Measurements from ENCODE around the gene GPR152. TPM values are rescaled to one million over a fixed set of nuclear protein-coding genes. Genes with fewer than 3 reads are reported as not detected.

GPR152 gene
- total and polyA plus RNA-seq, 2 of the 8 experiments (the other 6 are each of a cell fraction or from before 2014, with no cell fraction given), result not detected

- H3K4me3 ChIP-seq (ENCODE audit: extremely low read depth in 1 of 4, insufficient read depth in 2 of 4, low read depth in 3 of 4, low read length in 4 of 4), result no peak overlapping the region
- H3K79me2 ChIP-seq (ENCODE audit: control insufficient read depth in 1 of 2, insufficient read depth in 2 of 2, low read length in 2 of 2), result no peaks in the 10 kb centered on the region
- H3K9ac ChIP-seq (replicated peaks in 1 of 4; ENCODE audit: extremely low read depth in 1 of 4, low read depth in 3 of 4, low read length in 3 of 4), result no peak overlapping the region
- H2BK12ac ChIP-seq (ENCODE audit: low read depth, low read length), result no peak overlapping the region
- H2BK15ac ChIP-seq (ENCODE audit: low read length), result no peak overlapping the region
- no peak overlapping the region for H2AFZ ChIP-seq (ENCODE audit: low read length)
- H4K8ac ChIP-seq (ENCODE audit: extremely low read depth, insufficient read depth, low read length), result no peak overlapping the region; the same call in 1 of the 2 replicates
- DNase-seq (ENCODE audit: low read depth in 1 of 2, low spot score in 2 of 2) (no peak), FAIRE-seq (no peak)
- H2BK20ac ChIP-seq (ENCODE audit: low read length), result no peak overlapping the region
- no peak overlapping the region for H3K56ac ChIP-seq (replicated peaks; ENCODE audit: insufficient read length, low read depth, low read length)
- H3K4me2 ChIP-seq (ENCODE audit: insufficient read depth in 1 of 2, low read depth in 2 of 2, low read length in 2 of 2), result no peak overlapping the region
- no peak overlapping the region for H2BK120ac ChIP-seq (replicated peaks; ENCODE audit: low read depth, low read length)
- POLR2A ChIA-PET (ENCODE audit: partially characterized antibody), result interaction anchor here (1.0 to 2.5 kb wide), 9 partner anchors 9 to 105 kb away, joined by 3 to 9 read pairs (median 4); partner anchors contain the start of genes PITPNM1, TBC1D10C and TMEM134
- H3K23ac ChIP-seq (ENCODE audit: insufficient read length), result no peak overlapping the region
- 88% methylated on average over 24 of the region's 24 CpGs; no CpG with 5 or more reads in 1 of the 2 experiments for WGBS, 2 experiments (ENCODE audit: extremely low coverage in 1 of 2, insufficient coverage in 1 of 2, insufficient read length in 1 of 2, insufficient replicate concordance in 2 of 2, low coverage in 1 of 2, low lambda C conversion rate in 2 of 2, missing lambda C conversion rate in 1 of 2)
- no peak overlapping the region for H4K5ac ChIP-seq (ENCODE audit: insufficient read length, low read depth, low read length)
- no peak overlapping the region for H3K18ac ChIP-seq (ENCODE audit: extremely low read depth, low read length)
- H3K23me2 ChIP-seq (ENCODE audit: low read depth, low read length), result no peaks in the 10 kb centered on the region
- H3K36me3 ChIP-seq (ENCODE audit: control insufficient read depth in 2 of 4, insufficient read depth in 4 of 4, low read length in 3 of 4), result peaks cover 2 to 21% (median 14%) of the 10 kb centered on the region in 4 experiments; a peak in 6 of 8 replicates
- no peaks in the 10 kb centered on the region for H3K9me3 ChIP-seq (ENCODE audit: insufficient read depth in 2 of 2, low read depth in 1 of 2, low read length in 1 of 2)
- no peaks in the 10 kb centered on the region for H3K79me1 ChIP-seq (ENCODE audit: low read depth, low read length)
- no peak overlapping the region for H4K91ac ChIP-seq (replicated peaks; ENCODE audit: insufficient read length, low read length)
- no peak overlapping the region for H3K27ac ChIP-seq (ENCODE audit: low read depth, low read length)
- CTCF ChIA-PET (ENCODE audit: partially characterized antibody), result interaction anchor here (0.8 to 2.6 kb wide), 10 partner anchors 14 to 146 kb away, joined by 3 to 7 read pairs (median 3); partner anchors contain the start of gene PITPNM1
- H2BK5ac ChIP-seq (ENCODE audit: low read depth, low read length), result no peak overlapping the region
- no peak overlapping the region for H3K4ac ChIP-seq (replicated peaks; ENCODE audit: insufficient read length, low read depth, low read length)
- H3K4me1 ChIP-seq (replicated peaks in 1 of 4; ENCODE audit: control insufficient read depth in 3 of 4, insufficient read depth in 4 of 4, low read length in 3 of 4), result peaks cover 0 to 10% (median 0%) of the 10 kb centered on the region in 4 experiments; a peak in 2 of 7 replicates
- no peak overlapping the region for H3K14ac ChIP-seq (ENCODE audit: insufficient read length)
- no peaks in the 10 kb centered on the region for H3K27me3 ChIP-seq (replicated peaks in 1 of 4; ENCODE audit: control insufficient read depth in 3 of 4, extremely low read depth in 1 of 4, insufficient read depth in 3 of 4, low read length in 3 of 4)
- H4K20me1 ChIP-seq (replicated peaks in 1 of 2; ENCODE audit: control insufficient read depth in 1 of 2, insufficient read depth in 2 of 2, low read length in 2 of 2), result peaks cover 0 to 18% of the 10 kb centered on the region in 2 experiments
- no peak overlapping the region for H2AK5ac ChIP-seq (ENCODE audit: low read depth, low read length)
- no peak for TF ChIP-seq SP4 (IDR thresholded peaks at IDR 0.05; ENCODE audit: low read length)
- TF ChIP-seq SIN3A (conservative IDR thresholded peaks at IDR 0.05 in 1 of 2, IDR thresholded peaks at IDR 0.05 in 1 of 2; ENCODE audit: low read depth in 1 of 2, low read length in 2 of 2), result no peak
- no peak for TF ChIP-seq EP300 (IDR thresholded peaks at IDR 0.05; ENCODE audit: borderline replicate concordance in 1 of 2, low read depth in 2 of 2, low read length in 2 of 2)
- no peak for TF ChIP-seq FOSL1 (IDR thresholded peaks at IDR 0.05; ENCODE audit: insufficient read depth, low read depth, low read length)
- no peak for TF ChIP-seq SAP30 (IDR thresholded peaks at IDR 0.05; ENCODE audit: insufficient read depth, insufficient replicate concordance, low read length)
- no peak for TF ChIP-seq TBP (IDR thresholded peaks at IDR 0.05; ENCODE audit: low read depth, low read length)
- no peak for TF ChIP-seq MAX (IDR thresholded peaks at IDR 0.05)
- no peak for TF ChIP-seq SP1 (IDR thresholded peaks at IDR 0.05; ENCODE audit: low read depth, low read length)
- no peak for TF ChIP-seq BACH1 (IDR thresholded peaks at IDR 0.05; ENCODE audit: low read length)
Observed at GRCh38 chr11:67491276-67492068, 38.9 kb upstream of the GPR152 start.

Measured in H1 (cell line).